HepG2 (cell line): Measurements from ENCODE around the gene RREB1. TPM values are rescaled to one million over a fixed set of nuclear protein-coding genes. Genes with fewer than 3 reads are reported as not detected.

Experiments
- ATAD3A ChIP-seq: sonication (generic); formaldehyde crosslinking; IDR thresholded peaks from 2 replicates; pipeline ENCODE4 v1.4.0; 2020; ENCODE audit warnings: missing genetic modification reagents
- CEBPZ ChIP-seq: IDR thresholded peaks from 2 replicates; pipeline ENCODE4 v1.6.1; 2012; ENCODE audit warnings: low read length, improper control_type of control experiment
- CSRNP2 ChIP-seq: sonication (generic); formaldehyde crosslinking; conservative IDR thresholded peaks from 2 replicates; pipeline ENCODE4 v1.8.0; 2022; ENCODE audit warnings: low read depth, missing genetic modification reagents
- GMEB1 ChIP-seq: sonication (generic); formaldehyde crosslinking; IDR thresholded peaks from 2 replicates; pipeline ENCODE4 v1.5.1; 2020; ENCODE audit warnings: missing genetic modification reagents, mild to moderate bottlenecking, borderline replicate concordance
- GTF2F1 ChIP-seq: fragments of 150-350 bp; IDR thresholded peaks from 2 replicates; pipeline ENCODE4 v1.6.1; 2014; ENCODE audit warnings: low read length
- JUND ChIP-seq: sonication (generic); formaldehyde crosslinking; IDR thresholded peaks from 2 replicates; pipeline ENCODE4 v1.8.0; 2022; ENCODE audit warnings: mild to moderate bottlenecking, missing genetic modification reagents
- MTF2 ChIP-seq: sonication (generic); formaldehyde crosslinking; IDR thresholded peaks from 2 replicates; pipeline ENCODE4 v1.5.0; 2020; ENCODE audit warnings: missing genetic modification reagents, borderline replicate concordance
- REXO4 ChIP-seq: sonication (generic); formaldehyde crosslinking; IDR thresholded peaks from 2 replicates; pipeline ENCODE4 v1.8.0; 2022; ENCODE audit warnings: missing genetic modification reagents, mild to moderate bottlenecking, borderline replicate concordance
- RFXANK ChIP-seq: IDR thresholded peaks from 2 replicates; pipeline ENCODE4 v1.6.1; 2016
- STAT6 ChIP-seq: sonication (generic); formaldehyde crosslinking; IDR thresholded peaks from 2 replicates; pipeline ENCODE4 v1.4.0; 2020; ENCODE audit warnings: missing genetic modification reagents, mild to moderate bottlenecking, borderline replicate concordance
- ZFP82 ChIP-seq: sonication (generic); formaldehyde crosslinking; IDR thresholded peaks from 2 replicates; pipeline ENCODE4 v1.5.1; 2020; ENCODE audit warnings: mild to moderate bottlenecking, missing genetic modification reagents, borderline replicate concordance
- ZNF143 ChIP-seq: sonication (generic); formaldehyde crosslinking; IDR thresholded peaks from 2 replicates; pipeline ENCODE4 v1.4.0; 2020; ENCODE audit warnings: missing genetic modification reagents
- ZNF224 ChIP-seq: sonication (generic); formaldehyde crosslinking; IDR thresholded peaks from 2 replicates; pipeline ENCODE4 v1.5.0; 2020; ENCODE audit warnings: mild to moderate bottlenecking, missing genetic modification reagents
- ZNF333 ChIP-seq: sonication (generic); formaldehyde crosslinking; IDR thresholded peaks from 2 replicates; pipeline ENCODE4 v1.4.0; 2020; ENCODE audit warnings: mild to moderate bottlenecking, missing genetic modification reagents, borderline replicate concordance
- ZNF816 ChIP-seq: sonication (generic); formaldehyde crosslinking; IDR thresholded peaks from 2 replicates; pipeline ENCODE4 v1.8.0; 2022; ENCODE audit warnings: missing genetic modification reagents, mild to moderate bottlenecking, borderline replicate concordance
- polyA plus RNA-seq, 8 experiments: library from polyadenylated mRNA; depleted of rRNA in 3 of 8; stranded (reverse) in 7 of 8; unstranded in 1 of 8; fragments of >200 nt; fragmentation: Illumina TruSeq in 4 of 8; extraction: Trizol in 4 of 8; gene quantifications; 2 replicates each; pipeline versions ENCODE4 v1.2.1 to v1.2.3, GENCODE V29; 2011 to 2016; ENCODE audit warnings: low read depth in 4 of 8, missing spikeins in 1 of 8, mixed read lengths in 1 of 8; ENCODE audit not compliant: insufficient read depth in 1 of 8
- total RNA-seq, 5 experiments: library from RNA; depleted of rRNA; stranded (reverse); fragments of >200 nt; fragmentation: Illumina TruSeq; extraction: Trizol; gene quantifications; 2 replicates each; pipeline ENCODE4 v1.2.3, GENCODE V29; 2016; ENCODE audit warnings: low read depth in 1 of 5

The RREB1 gene
- total and polyA plus RNA-seq, 2 of the 13 experiments (the other 11 are each of a cell fraction or from before 2014, with no cell fraction given), result 6.1 to 23.2 TPM

GRCh38 chr6:7074870-7075269, 32.9 kb upstream of the RREB1 start (continued):
- TF ChIP-seq CEBPZ, result no peak
- no peak for TF ChIP-seq JUND (CRISPR knock-in tag)
- TF ChIP-seq GTF2F1, result no peak
- no peak for TF ChIP-seq ATAD3A (CRISPR knock-in tag)
- TF ChIP-seq ZFP82 (CRISPR knock-in tag), result no peak
- no peak for TF ChIP-seq CSRNP2 (CRISPR knock-in tag)
- TF ChIP-seq ZNF224 (CRISPR knock-in tag), result no peak
- no peak for TF ChIP-seq STAT6 (CRISPR knock-in tag)
- TF ChIP-seq ZNF333, result no peak
- no peak for TF ChIP-seq ZNF143 (CRISPR knock-in tag)
- no peak for TF ChIP-seq ZNF816
- TF ChIP-seq REXO4 (CRISPR knock-in tag), result no peak
- TF ChIP-seq RFXANK (CRISPR knock-in tag), result no peak
- TF ChIP-seq MTF2, result no peak
- TF ChIP-seq GMEB1 (CRISPR knock-in tag), result no peak
